TTC549 (cell line): ENCODE data around the gene DOP1B.

Experiments used
- FAIRE-seq: peaks from 2 replicates; lab custom pipeline; 2012; peaks lifted over from hg19 to GRCh38; lab: Jason Lieb, UNC

The DOP1B gene

DNA sequence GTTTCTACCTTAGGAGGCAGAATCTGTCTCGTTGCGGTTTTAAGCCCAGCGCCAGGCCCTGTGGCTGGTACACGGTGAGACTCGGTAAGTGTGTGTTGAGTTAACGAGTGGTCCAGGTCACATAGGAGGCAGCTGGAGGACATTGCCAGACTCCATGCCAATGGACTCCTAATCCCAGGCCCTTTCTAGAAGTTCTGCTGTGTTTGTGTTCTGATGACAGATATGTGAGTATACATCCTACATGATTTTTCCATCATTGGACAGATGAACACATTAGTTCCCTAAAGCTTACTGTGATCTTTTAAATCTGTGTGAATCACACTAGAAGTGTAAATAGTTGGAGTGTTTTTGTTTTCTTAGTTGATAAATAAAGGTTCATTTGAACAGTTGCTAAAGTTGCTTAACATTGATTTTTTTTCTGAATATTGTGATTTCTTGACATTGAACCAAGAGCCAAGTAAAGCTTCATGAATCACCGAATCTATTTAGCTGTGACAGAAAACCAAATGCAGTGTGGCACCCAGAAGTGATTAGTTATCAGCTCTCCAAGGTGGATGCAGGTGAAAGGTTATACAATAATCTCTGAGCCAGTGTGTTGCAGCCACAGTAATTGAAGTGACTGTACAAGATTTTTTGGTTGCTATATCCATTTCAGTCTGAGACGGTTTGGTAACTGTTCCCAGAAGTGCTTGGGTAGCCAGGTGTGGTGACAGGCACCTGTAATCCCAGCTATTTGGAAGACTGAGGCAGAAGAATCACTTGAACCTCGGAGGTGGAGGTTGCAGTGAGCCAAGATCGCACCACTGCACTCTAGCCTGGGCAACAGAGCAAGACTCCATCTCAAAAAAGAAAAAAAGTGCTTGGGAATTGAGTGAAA lies 46.3 kb downstream of the DOP1B start:
- FAIRE-seq: no peak

DNA sequence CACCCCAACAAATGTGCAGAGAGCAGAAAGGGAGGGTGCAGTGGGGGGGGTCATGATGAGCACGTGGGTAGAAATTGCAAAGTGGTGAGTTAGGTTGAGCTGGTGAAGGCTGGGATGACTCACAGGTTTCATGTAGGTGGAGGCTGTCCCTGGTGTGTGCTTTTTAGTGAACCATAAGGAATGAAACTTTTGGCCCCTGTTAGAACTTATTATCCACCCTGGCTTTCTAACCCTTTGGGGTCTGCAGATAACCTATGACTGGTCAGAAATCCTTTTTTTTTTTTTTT lies 46.9 kb downstream of the DOP1B start:
- no peak for FAIRE-seq

DNA sequence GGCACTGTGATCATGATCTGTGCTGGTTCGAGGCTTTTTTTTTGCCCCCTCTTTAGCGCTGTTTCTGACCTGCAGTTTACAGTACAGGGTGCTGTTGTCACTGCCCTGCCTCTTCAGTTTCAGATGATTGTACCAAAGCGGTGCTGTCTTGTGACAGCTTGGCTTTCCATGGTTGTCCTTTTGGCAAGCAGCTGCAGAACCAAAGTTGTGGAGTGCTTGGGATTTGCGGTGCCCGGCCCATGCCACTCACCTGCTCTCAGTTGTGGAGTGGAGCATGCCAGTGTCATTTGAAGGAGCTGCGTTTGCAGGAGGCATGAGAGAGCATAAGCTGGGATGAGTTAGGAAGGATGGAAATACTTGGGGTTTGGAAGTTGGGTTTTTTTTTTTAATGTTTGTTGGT lies 48.4 kb downstream of the DOP1B start:
- no peak for FAIRE-seq

DNA sequence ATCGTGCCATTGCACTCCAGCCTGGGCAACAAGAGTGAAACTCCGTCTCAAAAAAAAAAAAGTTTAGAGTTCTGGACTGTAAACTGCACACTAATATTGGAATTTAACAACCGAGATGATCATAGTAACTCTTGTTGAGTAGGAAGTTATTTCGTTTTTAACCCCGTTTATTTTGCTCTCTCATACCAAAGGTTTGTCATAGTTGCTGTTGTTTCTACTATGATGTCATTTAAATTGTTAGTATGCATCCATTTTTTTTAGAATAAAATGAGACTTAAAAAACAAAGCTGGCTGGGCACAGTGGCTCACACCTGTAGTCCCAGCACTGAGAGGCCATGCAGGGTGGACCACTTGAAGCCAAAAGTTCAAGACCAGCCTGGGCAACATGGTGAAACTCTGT lies 49.3 kb downstream of the DOP1B start:
- FAIRE-seq: no peak
